GM12873 (cell line): Measurements from ENCODE around the gene EXOC6.

Experiments
- CTCF ChIP-seq: IDR thresholded peaks from 2 replicates; pipeline ENCODE4 v1.5.1; 2012; ENCODE audit warnings: low read depth, mild to moderate bottlenecking, moderate library complexity, low read length, control low read depth; ENCODE audit not compliant: insufficient read depth; ENCODE audit errors: missing control alignments

Gene EXOC6

GRCh38 chr10:93058139-93058538, 209.8 kb downstream of the EXOC6 start:
- no peak for TF ChIP-seq CTCF

- TF ChIP-seq CTCF, result no peak
Observed at GRCh38 chr10:93059975-93060886, 211.9 kb downstream of the EXOC6 start, which contains the start of gene CYP26C1. Gene CYP26C1, plus strand, starts transcription at chr10:93060798. Its CDS starts 466 bp downstream, at chr10:93061264.

DNA sequence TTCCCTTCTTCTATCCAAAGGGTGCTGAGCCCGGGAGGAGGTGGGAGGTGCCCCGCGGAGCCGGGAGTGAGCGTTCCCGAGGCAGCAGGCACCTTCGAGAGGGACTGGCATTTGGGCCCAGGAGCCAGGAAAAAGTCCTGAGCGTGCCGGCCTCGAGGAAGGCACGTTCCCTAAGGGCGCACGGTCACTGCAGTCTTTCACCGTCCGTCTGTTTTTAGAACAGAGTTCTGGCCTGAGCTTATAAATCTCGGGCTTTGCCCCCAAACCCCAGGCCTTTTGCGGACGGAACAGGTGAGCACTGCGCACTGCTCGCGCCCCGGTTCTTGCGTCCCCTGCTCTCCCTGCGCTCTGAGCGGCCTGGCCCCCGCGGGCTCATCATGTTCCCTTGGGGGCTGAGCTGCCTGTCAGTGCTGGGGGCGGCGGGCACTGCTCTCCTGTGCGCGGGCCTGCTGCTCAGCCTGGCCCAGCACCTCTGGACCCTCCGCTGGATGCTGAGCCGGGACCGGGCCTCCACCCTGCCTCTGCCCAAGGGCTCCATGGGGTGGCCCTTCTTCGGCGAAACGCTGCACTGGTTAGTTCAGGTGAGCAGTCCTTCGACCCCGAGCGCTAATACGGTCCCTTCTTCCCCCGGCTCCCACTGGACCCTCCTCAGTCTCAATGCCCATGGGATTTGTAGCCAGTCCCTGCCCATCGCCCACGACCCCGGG, 212.7 kb downstream of the EXOC6 start:
- no peak for TF ChIP-seq CTCF

DNA sequence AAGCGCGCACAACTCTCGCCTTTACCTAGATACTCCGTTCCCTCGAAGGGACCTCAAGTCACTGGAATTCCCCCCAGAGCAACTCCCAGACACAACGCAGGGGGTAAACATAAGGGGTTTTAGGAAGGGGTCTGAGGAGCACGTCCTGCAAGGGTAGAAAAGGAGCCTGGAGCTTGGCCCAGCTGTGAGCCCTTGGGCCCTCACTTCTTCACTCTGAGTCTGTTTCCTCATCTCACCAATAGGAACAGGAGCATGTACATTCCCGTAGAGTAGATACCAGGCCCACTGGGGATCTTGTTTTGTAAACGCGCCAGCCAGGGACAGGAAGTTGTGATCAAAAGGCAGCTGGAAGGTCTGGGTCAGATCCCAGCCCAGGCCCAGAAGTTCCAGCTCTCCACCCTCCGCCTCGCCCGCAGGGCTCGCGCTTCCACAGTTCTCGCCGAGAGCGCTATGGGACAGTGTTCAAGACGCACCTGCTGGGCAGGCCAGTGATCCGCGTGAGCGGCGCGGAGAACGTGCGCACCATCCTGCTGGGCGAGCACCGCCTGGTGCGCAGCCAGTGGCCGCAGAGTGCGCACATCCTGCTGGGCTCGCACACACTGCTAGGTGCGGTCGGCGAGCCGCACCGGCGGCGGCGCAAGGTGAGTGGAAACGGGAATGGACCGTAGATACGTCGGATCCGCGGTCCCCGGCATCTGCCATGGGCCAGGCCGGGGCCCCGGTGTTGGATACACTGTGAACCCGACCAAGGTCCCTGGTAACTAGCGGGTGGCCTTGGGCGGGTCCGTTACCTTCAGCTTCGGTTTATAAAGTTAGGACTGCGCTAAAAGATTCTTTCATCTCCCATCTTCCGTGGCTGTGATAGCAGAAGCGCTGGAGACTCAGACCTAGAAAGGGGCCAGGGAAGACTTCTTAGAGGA, 213.5 kb downstream of the EXOC6 start:
- TF ChIP-seq CTCF, result no peak

GRCh38 chr10:93062514-93063143, 214.3 kb downstream of the EXOC6 start:
- peak; percentile 67 for TF ChIP-seq CTCF

DNA sequence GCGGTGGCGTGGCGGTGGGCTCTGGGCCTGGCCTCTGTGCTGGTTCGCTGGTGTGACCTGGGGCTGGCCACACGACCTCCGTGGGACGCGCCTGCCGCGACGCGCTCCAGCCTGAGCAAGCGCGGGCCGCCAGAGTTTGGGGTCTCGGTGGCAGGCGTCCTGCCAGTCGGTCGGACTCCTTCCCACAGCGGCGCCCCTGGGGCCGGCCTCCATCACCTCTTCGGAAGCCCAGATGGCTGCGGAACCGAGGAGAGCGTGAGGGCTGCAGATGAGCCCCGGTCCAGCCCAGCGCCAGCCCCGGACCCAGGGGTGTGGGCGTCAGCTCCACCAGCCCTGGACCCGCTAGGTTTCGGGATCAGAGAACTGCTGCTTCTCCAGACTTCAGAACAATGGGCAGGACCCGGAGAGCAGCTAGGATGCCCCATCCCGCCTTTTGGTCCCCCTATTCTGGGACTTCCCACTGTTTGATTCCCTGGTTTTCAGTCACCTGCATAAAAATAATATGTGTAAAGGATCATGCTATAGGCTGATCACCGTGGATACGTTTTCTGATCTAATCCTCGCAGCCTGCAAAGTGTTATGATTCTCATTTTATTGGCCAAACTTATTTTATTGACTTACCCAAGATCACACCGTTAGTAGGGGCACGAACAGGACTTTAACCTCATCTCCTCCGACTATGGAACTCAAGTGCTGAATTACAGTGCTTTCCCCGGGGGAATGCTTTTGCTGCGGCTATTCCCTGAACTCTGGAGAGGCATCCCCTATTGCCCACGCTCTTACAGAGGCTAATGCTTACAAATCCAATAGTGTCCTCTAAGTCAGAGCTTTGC, 215.0 kb downstream of the EXOC6 start:
- no peak for TF ChIP-seq CTCF
